HG02571 (cell line): ENCODE data around the gene TUBB8B.
"Not testable (repeated sequence)": the region's sequence is repeated elsewhere in the genome, so short reads cannot be mapped to it uniquely, and the experiment has no call there.

Experiments
- ATAC-seq: cut with Tn5 transposase; IDR thresholded peaks from one replicate; pipeline ENCODE4 v1.9.1; 2021; ENCODE audit warnings: mild to moderate bottlenecking, moderate library complexity; ENCODE audit not compliant: unreplicated experiment

TUBB8B gene

GRCh38 chr18:13177-13576 is 36.2 kb downstream of the TUBB8B start:
- ATAC-seq, result not testable (repeated sequence)

DNA sequence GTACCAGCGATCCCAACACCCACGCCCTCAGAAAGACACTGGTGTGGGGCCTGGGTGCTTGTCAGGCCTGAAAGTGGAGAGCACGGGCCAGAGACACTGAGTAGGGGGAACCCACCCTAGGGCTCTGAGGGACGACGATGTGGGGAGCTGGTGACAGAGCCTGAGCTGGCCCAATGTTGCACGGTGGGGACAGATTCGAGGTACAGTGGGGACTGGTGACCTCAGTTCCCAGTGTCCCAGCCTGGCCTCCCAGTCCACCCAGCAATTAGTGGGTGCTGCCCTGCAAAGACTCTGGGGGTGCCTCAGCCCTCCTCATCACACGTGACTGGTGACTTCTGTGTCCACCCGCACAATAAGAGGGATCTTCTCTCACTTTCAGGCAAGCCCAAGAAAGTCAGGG is 36.6 kb downstream of the TUBB8B start:
- not testable (repeated sequence) for ATAC-seq

DNA sequence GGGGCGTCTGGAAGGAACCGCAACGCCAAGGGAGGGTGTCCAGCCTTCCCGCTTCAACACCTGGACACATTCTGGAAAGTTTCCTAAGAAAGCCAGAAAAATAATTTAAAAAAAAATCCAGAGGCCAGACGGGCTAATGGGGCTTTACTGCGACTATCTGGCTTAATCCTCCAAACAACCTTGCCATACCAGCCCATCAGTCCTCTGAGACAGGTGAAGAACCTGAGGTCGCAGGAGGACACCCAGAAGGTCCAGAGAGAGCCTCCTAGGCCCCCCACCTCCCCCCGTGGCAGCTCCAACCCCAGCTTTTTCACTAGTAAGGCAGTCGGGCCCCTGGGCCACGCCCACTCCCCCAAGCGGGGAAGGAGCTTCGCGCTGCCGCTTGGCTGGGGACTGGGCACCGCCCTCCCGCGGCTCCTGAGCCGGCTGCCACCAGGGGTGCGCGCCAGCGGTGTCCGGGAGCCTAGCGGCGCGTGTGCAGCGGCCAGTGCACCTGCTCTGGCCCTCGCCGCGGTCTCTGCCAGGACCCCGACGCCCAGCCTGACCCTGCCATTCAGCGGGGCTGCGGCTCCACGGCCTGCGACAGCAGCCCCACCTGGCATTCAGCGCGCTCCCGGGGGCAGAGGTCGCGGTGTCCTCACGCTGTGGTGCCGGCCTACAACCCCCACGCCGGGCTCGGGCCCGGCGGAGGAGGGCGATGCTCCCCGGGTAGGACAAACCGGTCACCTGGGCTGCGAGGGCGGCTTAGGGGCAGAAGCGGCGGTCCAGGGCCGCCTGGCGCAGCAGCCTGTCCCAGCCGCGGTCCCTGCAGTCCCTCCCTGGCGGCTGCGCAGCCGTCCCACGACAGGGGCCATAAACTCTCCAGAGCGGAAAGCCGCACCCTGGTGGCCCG is 37.8 kb downstream of the TUBB8B start:
- not testable (repeated sequence) for ATAC-seq

DNA sequence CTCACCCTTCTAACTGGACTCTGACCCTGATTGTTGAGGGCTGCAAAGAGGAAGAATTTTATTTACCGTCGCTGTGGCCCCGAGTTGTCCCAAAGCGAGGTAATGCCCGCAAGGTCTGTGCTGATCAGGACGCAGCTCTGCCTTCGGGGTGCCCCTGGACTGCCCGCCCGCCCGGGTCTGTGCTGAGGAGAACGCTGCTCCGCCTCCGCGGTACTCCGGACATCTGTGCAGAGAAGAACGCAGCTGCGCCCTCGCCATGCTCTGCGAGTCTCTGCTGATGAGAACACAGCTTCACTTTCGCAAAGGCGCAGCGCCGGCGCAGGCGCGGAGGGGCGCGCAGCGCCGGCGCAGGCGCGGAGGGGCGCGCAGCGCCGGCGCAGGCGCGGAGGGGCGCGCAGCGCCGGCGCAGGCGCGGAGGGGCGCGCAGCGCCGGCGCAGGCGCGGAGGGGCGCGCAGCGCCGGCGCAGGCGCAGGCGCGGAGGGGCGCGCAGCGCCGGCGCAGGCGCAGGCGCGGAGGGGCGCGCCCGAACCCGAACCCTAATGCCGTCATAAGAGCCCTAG is 38.7 kb downstream of the TUBB8B start:
- not testable (repeated sequence) for ATAC-seq

DNA sequence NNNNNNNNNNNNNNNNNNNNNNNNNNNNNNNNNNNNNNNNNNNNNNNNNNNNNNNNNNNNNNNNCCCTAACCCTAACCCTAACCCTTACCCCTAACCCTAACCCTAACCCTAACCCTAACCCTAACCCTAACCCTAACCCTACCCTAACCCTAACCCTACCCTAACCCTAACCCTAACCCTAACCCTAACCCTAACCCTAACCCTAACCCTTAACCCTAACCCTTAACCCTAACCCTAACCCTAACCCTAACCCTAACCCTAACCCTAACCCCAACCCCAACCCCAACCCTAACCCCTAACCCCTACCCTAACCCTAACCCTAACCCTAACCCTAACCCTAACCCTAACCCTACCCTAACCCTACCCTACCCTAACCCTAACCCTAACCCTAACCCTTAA is 39.5 kb downstream of the TUBB8B start:
- not testable (repeated sequence) for ATAC-seq
